ENCODE measurements around the gene RPN2. TPM values are rescaled to one million over a fixed set of nuclear protein-coding genes. Genes with fewer than 3 reads are reported as not detected.

The RPN2 gene
- total and polyA plus RNA-seq, 7 donors: 66.4 to 131 (median 94.9) TPM

- ATAC-seq (no peak), DNase-seq (no peak)
- Histone ChIP-seq H3K27me3 (ENCODE audit: insufficient read depth in 3 of 3, low read length in 2 of 3) (no peaks in the 10 kb centered on the region), H3K4me3 (no peak overlapping the region), H3K36me3 (ENCODE audit: insufficient read depth in 1 of 2, low read depth in 1 of 2) (peaks cover 18 to 64% of the 10 kb centered on the region in 2 donors), H3K4me1 (peaks cover 41% of the 10 kb centered on the region), H3K27ac (no peak overlapping the region), H3K9me3 (no peaks in the 10 kb centered on the region)
- intact Hi-C loops (cut with DNase I): no loop called here
- 92 to 95% (median 93%) methylated on average over 4 of the region's 4 CpGs for WGBS, 3 donors
- no peak for TF ChIP-seq CTCF (IDR thresholded peaks at IDR 0.05)
Measured at GRCh38 chr20:37200376-37200775, 21.2 kb downstream of the RPN2 start.

DNA sequence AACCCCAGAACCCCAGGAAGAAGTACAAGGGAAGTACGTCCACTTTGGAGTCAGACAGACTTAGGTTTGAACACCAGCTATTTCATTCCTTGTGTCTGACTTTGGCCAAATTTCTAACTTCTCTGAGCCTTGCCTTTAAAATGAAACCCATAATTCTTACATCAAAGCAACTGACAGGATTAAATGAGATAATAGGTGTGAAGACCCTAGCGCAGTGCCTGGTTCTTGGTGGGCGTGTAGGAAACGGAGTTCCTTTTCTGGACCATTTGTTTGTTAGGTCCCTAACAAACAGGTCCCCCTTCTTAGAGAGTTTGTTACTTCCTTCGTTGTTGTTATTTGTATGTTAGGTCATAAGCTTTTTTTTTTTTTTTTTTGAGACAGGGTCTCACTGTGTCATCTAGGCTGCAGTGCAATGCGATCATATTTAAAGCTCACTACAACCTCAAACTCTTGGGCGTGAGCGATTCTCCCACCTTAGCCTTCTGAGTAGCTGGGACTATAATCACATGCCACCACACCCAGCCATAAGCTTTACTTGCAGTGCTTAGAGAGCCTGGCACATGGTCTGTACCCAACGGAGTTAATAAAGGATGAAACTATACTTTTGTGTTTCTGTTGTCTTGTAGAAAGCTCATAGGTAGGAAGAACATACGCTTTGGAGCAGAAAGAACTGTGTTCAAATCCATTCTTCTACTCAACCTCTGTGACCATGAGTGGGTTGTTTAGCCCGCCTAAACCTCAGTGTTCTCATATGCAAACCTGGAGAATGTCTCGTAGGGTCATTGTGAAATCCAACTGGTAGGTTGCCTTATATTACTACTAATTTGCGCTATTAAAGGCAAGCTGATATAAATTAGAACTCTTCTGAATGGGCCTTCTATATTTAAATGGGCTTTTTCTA is 22.0 kb downstream of the RPN2 start:
- intact Hi-C loops (cut with DNase I): no loop called here
- TF ChIP-seq CTCF (IDR thresholded peaks at IDR 0.05): no peak
- 95 to 97% (median 95%) methylated on average over 13 of the region's 13 CpGs for WGBS, 3 donors

GRCh38 chr20:37201827-37202162 is 22.7 kb downstream of the RPN2 start:
- ATAC-seq: no peak
- Histone ChIP-seq H3K27ac (peak overlapping the region; percentile 3), H3K36me3 (ENCODE audit: insufficient read depth in 1 of 2, low read depth in 1 of 2) (peaks cover 18 to 78% of the 10 kb centered on the region in 2 donors)

More for the DNA sequence above, 22.0 kb downstream of the RPN2 start:
- H3K27ac ChIP-seq: no peak overlapping the region
- peaks cover 36% of the 10 kb centered on the region for H3K4me1 ChIP-seq
- no peaks in the 10 kb centered on the region for H3K9me3 ChIP-seq
- H3K4me3 ChIP-seq: no peak overlapping the region
- DNase-seq (no peak), ATAC-seq (no peak)
- no peaks in the 10 kb centered on the region for H3K27me3 ChIP-seq (ENCODE audit: insufficient read depth in 3 of 3, low read length in 2 of 3)
- peaks cover 18 to 72% of the 10 kb centered on the region in 2 donors for H3K36me3 ChIP-seq (ENCODE audit: insufficient read depth in 1 of 2, low read depth in 1 of 2)

DNA sequence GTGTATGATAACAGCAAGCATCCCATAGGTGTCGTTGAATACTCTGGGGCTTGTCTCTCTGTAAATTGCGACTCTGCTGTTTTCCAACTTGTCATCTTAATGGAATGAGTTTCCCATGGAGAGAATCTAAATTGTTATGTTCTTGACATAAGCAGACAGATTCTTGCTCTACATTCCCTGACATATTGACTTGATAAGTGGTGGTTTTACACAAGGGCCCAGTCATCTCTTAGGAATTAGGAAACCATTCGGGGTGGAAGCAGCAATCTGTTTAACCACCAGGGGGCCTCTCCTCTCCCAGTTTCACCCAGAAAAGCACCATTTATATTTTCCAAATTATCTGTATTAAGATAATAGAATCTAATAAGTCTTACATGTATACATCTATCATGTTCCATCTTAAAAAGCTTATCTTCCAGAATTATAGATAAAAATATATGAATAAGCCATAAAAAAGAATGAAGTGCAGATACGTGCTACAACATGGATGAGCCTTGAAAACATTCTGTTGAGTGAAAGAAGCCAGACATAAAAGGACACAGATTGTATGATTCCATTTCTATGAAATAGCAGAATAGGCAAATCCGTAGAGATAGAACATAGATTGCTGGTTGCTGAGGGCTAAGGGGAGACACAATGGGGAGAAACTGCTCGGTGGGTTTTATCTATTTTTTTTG is 23.3 kb downstream of the RPN2 start:
- Histone ChIP-seq H3K4me3 (no peak overlapping the region), H3K27ac (peak overlapping the region; percentile 3), H3K4me1 (peaks cover 36% of the 10 kb centered on the region), H3K36me3 (ENCODE audit: insufficient read depth in 1 of 2, low read depth in 1 of 2) (peaks cover 19 to 84% of the 10 kb centered on the region in 2 donors), H3K27me3 (ENCODE audit: insufficient read depth in 3 of 3, low read length in 2 of 3) (no peaks in the 10 kb centered on the region), H3K9me3 (no peaks in the 10 kb centered on the region)
- ATAC-seq (peak in 1 of 4 donors; percentile 47), DNase-seq (no peak)
- peak; percentile 75 for TF ChIP-seq CTCF (IDR thresholded peaks at IDR 0.05)
- 82 to 85% (median 84%) methylated on average over 6 of the region's 6 CpGs for WGBS, 3 donors
- intact Hi-C loops (cut with DNase I): no loop called here

More at GRCh38 chr20:37201827-37202162, 22.7 kb downstream of the RPN2 start:
- Histone ChIP-seq H3K4me3 (no peak overlapping the region), H3K4me1 (peaks cover 36% of the 10 kb centered on the region), H3K9me3 (no peaks in the 10 kb centered on the region), H3K27me3 (ENCODE audit: insufficient read depth in 3 of 3, low read length in 2 of 3) (no peaks in the 10 kb centered on the region)
- DNase-seq: no peak
- intact Hi-C loops (cut with DNase I): no loop called here
- no peak for TF ChIP-seq CTCF (IDR thresholded peaks at IDR 0.05)
- 87 to 92% (median 89%) methylated on average over 2 of the region's 2 CpGs for WGBS, 3 donors
